Stomach (tissue), 9 donors: ENCODE data around the gene ZIC1. TPM values are rescaled to one million over a fixed set of nuclear protein-coding genes. Genes with fewer than 3 reads are reported as not detected.
A peak's percentile ranks its signal among the peaks of the same experiment; 100 is the strongest.

Experiments
- DNase-seq, 2 donors: peaks; one replicate each; pipeline versions ENCODE4 v3.0.0 to v3.0.0-alpha.2; 2013 to 2019
- H3K27ac ChIP-seq, 5 donors: fragments of 200-600 bp in 4 of 5; sonication (generic) in 4 of 5; one replicate each; pipeline ENCODE4 v1.5.1; 2013 to 2019; ENCODE audit warnings: mild to moderate bottlenecking in 1 of 5, moderate library complexity in 1 of 5
- H3K27me3 ChIP-seq, 3 donors: fragments of 200-600 bp; sonication (generic); one replicate each; pipeline ENCODE4 v1.5.1; 2017 to 2019; ENCODE audit warnings: mixed run types in 1 of 3
- H3K36me3 ChIP-seq, 4 donors: fragments of 200-600 bp; sonication (generic); 1 replicate in 3 of 4; 2 replicates in 1 of 4; pipeline ENCODE4 v1.5.1; 2016 to 2019
- H3K4me1 ChIP-seq, 4 donors: fragments of 200-600 bp; sonication (generic); one replicate each; pipeline ENCODE4 v1.5.1; 2016 to 2019
- H3K4me3 ChIP-seq, 4 donors: fragments of 200-600 bp; sonication (generic) in 3 of 4; one replicate each; pipeline ENCODE4 v1.5.1; 2016 to 2019; ENCODE audit warnings: mild to moderate bottlenecking in 1 of 4
- H3K9me3 ChIP-seq, 4 donors: fragments of 200-600 bp; sonication (generic); one replicate each; pipeline ENCODE4 v1.5.1; 2016 to 2019
- EP300 ChIP-seq: sonication (generic); formaldehyde crosslinking; IDR thresholded peaks from one replicate; pipeline ENCODE4 v1.6.1; 2017; ENCODE audit warnings: antibody characterized with exemption
- POLR2A ChIP-seq, 4 donors: fragments of 450-650 bp; IDR thresholded peaks; one replicate each; pipeline ENCODE4 v1.6.1; 2016; ENCODE audit warnings: antibody characterized with exemption in 4 of 4, control low read depth in 2 of 4, mild to moderate bottlenecking in 1 of 4, moderate library complexity in 1 of 4
- POLR2AphosphoS5 ChIP-seq, 3 donors: sonication (generic); formaldehyde crosslinking; IDR thresholded peaks; one replicate each; pipeline ENCODE4 v1.6.1; 2016; ENCODE audit warnings: antibody characterized with exemption in 3 of 3
- WGBS, 5 donors: extraction: QIAGEN DNeasy Blood & Tissue Kit in 3 of 5; methylation state at CpG; one replicate each; pipeline versions ENCODE4 v1.1.5 to v1.1.7; 2013 to 2018; 5-methylcytosine and 5-hydroxymethylcytosine counted together
- intact Hi-C: fragments of 100-400 bp; cut with DNase I; formaldehyde crosslinking; loops from one replicate; pipeline ENCODE4 v1.15.1; 2023; ENCODE audit warnings: low total_unique reads
- polyA plus RNA-seq, 3 donors: library from polyadenylated mRNA; stranded (reverse); fragments of 200-250 nt; gene quantifications; one replicate each; pipeline ENCODE4 v1.2.3, GENCODE V29; 2013
- total RNA-seq, 5 donors: library from RNA; depleted of rRNA; stranded (reverse); fragments of >200 nt; gene quantifications; one replicate each; pipeline versions ENCODE4 v1.1.0 to v1.2.3, GENCODE V29; 2014 to 2016
- TF ChIP-seq, protein P1 (sequence below), 7 experiments: fragments of 450-650 bp in 4 of 7; fragments of 200-600 bp in 3 of 7; sonication (generic) in 3 of 7; IDR thresholded peaks; one replicate each; pipeline ENCODE4 v1.5.1; 2016 to 2019; ENCODE audit warnings: antibody characterized with exemption in 7 of 7, control low read depth in 2 of 7, mild to moderate bottlenecking in 1 of 7
- donor health status: healthy with polysubstance abuse.
- donor health status: Bipolar disorder and iron deficiency.
- donor health status: healthy.

The ZIC1 gene
- total and polyA plus RNA-seq, 8 donors, result 0.76 TPM; not detected in 7

DNA sequence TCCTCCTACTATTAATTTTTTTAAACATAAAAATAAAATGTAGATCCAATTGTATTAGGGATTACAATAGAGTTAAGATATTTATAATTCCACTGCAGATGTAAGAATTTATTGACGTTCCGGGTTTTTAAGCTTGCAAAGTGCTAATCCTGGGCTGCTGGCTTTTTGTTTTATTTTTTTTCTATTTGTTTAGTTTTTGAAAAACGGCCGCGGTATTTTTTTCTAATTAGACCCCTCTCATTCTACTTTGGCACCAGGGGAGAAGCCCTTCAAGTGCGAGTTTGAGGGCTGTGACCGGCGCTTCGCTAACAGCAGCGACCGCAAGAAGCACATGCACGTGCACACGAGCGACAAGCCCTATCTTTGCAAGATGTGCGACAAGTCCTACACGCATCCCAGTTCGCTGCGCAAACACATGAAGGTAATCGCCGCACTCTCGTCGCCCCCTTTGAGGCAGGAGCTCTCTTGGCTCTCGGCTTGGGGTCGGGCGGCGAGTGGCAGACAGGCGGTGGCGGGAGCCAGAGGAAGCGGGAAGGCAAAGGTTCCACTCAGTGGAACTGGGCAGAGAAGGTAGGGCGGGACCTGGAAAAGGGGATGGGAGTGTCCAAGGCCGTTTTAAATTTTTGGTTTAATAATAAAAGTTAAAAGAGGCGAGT, 3.2 kb downstream of the ZIC1 start:
- DNase-seq, result peak in 1 of 2 donors; percentile 34
- H3K4me3 ChIP-seq, result no peak overlapping the region
- intact Hi-C loops, result no loop called here
- peaks cover 4 to 65% (median 35%) of the 10 kb centered on the region in 4 donors for H3K9me3 ChIP-seq
- peaks cover 50 to 100% (median 90%) of the 10 kb centered on the region in 3 donors for H3K27me3 ChIP-seq
- H3K36me3 ChIP-seq, result no peaks in the 10 kb centered on the region
- TF ChIP-seq POLR2A (IDR thresholded peaks at IDR 0.05) (no peak), EP300 (no peak), POLR2AphosphoS5 (IDR thresholded peaks at IDR 0.05) (no peak)
- TF ChIP-seq, protein P1, sequence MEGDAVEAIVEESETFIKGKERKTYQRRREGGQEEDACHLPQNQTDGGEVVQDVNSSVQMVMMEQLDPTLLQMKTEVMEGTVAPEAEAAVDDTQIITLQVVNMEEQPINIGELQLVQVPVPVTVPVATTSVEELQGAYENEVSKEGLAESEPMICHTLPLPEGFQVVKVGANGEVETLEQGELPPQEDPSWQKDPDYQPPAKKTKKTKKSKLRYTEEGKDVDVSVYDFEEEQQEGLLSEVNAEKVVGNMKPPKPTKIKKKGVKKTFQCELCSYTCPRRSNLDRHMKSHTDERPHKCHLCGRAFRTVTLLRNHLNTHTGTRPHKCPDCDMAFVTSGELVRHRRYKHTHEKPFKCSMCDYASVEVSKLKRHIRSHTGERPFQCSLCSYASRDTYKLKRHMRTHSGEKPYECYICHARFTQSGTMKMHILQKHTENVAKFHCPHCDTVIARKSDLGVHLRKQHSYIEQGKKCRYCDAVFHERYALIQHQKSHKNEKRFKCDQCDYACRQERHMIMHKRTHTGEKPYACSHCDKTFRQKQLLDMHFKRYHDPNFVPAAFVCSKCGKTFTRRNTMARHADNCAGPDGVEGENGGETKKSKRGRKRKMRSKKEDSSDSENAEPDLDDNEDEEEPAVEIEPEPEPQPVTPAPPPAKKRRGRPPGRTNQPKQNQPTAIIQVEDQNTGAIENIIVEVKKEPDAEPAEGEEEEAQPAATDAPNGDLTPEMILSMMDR (IDR thresholded peaks at IDR 0.05), result no peak
- no peak overlapping the region for H3K27ac ChIP-seq
- 13 to 22% (median 16%) methylated on average over 32 of the region's 32 CpGs for WGBS, 5 donors
- peaks cover 26 to 63% (median 46%) of the 10 kb centered on the region in 4 donors for H3K4me1 ChIP-seq

DNA sequence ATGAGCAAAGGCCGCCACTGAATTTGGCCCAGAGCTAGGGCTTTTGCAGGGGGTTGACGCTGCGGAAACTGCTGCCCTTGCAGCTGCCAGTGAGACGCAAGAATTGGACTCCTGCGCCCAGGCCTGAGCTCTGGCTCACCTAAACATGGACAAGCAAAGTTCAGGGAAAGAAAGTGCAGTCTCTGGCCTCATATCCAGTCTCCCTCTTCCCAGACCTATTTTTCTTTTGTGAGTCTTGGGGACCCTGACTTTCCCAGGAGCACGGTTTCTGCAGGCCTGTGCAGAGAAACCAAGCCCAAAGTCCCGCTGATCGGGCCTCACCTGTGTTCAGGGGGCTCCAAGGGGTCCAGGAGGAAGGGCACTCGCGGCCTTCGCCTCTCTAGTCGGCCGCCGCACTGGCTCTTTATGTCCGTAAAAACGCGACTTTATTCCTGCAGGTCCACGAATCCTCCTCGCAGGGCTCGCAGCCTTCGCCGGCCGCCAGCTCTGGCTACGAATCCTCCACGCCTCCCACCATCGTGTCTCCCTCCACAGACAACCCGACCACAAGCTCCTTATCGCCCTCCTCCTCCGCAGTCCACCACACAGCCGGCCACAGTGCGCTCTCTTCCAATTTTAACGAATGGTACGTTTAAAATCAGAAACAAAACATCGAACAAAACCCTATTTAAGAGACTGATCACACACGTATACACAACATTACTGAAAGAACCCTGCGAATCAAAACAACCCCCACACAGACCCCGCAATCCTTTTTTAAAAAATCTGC, 3.9 kb downstream of the ZIC1 start:
- Histone ChIP-seq H3K4me3 (peak overlapping the region; percentile 3 to 36 (median 33)), H3K4me1 (peaks cover 26 to 57% (median 43%) of the 10 kb centered on the region in 4 donors), H3K9me3 (peaks cover 4 to 57% (median 33%) of the 10 kb centered on the region in 4 donors), H3K27me3 (peaks cover 45 to 100% (median 86%) of the 10 kb centered on the region in 3 donors), H3K27ac (no peak overlapping the region), H3K36me3 (no peaks in the 10 kb centered on the region)
- TF ChIP-seq POLR2AphosphoS5 (IDR thresholded peaks at IDR 0.05) (no peak), EP300 (no peak), POLR2A (IDR thresholded peaks at IDR 0.05) (no peak)
- TF ChIP-seq, protein P1 (IDR thresholded peaks at IDR 0.05), result no peak
- peak in 1 of 2 donors; percentile 21 for DNase-seq
- intact Hi-C loops, result no loop called here
- WGBS, 5 donors, result 8 to 12% (median 8%) methylated on average over 34 to 37 of the region's 37 CpGs

DNA sequence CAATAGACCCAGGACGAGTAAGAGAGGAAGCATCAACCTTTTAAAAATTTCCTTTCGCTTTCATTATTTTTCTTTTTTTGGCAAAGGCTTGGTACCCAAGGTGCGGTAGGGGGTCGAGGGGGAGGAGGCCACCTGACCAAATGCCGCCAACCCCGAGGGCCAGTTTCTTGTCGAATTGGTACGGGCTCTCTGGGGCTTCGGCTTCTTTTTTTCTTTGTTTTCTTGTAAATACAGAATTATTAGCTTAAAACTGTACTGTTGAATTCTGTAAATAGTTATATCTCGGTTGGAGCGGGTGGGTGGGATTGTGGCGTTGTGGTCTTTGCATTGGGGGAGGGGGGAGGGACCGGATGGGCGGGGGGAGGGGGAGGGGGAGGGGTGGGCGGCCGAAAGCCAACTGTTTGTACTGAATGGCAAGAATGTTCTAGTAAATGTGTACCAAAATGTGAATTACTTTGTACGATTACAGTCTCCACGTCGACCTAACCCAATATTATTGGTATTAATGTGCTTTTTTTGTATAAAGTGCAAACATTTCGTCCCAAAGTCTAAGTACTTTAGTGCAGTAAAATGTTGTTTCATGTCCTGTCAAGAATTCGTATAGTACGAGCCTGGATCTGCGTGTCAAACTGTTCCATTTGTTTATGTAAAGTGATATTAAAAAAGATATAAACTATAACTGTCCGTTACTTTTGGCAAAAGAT, 4.7 kb downstream of the ZIC1 start:
- WGBS, 5 donors, result 6 to 11% (median 7%) methylated on average over 24 of the region's 24 CpGs
- intact Hi-C loops, result no loop called here
- H3K4me3 ChIP-seq, result peak overlapping the region; percentile 3 to 36 (median 33)
- H3K4me1 ChIP-seq, result peaks cover 26 to 52% (median 42%) of the 10 kb centered on the region in 4 donors
- DNase-seq, result no peak
- TF ChIP-seq POLR2AphosphoS5 (IDR thresholded peaks at IDR 0.05) (no peak), POLR2A (IDR thresholded peaks at IDR 0.05) (no peak), EP300 (no peak)
- TF ChIP-seq, protein P1 (IDR thresholded peaks at IDR 0.05), result no peak
- H3K36me3 ChIP-seq, result no peaks in the 10 kb centered on the region
- H3K27ac ChIP-seq, result no peak overlapping the region
- H3K27me3 ChIP-seq, result peaks cover 41 to 100% (median 84%) of the 10 kb centered on the region in 3 donors
- H3K9me3 ChIP-seq, result peaks cover 4 to 50% (median 29%) of the 10 kb centered on the region in 4 donors
